HG03196 (cell line): ENCODE measurements around the gene POU4F3.
A peak's percentile ranks its signal among the peaks of the same experiment; 100 is the strongest.
"Not testable (repeated sequence)": the region's sequence is repeated elsewhere in the genome, so short reads cannot be mapped to it uniquely, and the experiment has no call there.

Source experiments
- ATAC-seq: cut with Tn5 transposase; IDR thresholded peaks from one replicate; pipeline ENCODE4 v1.9.1; 2021; ENCODE audit not compliant: unreplicated experiment

The POU4F3 gene

GRCh38 chr5:146338774-146339714 lies at the start of gene POU4F3:
POU4F3 (plus strand) TSS chr5:146338839; CDS start chr5:146339113, 274 bp downstream.
- ATAC-seq = no peak

GRCh38 chr5:146290318-146290717 lies 48.3 kb upstream of the POU4F3 start:
- no peak for ATAC-seq

- ATAC-seq = peak; percentile 69
Observed at GRCh38 chr5:146291421-146292074, 47.1 kb upstream of the POU4F3 start.

- no peak for ATAC-seq
Observed at GRCh38 chr5:146296245-146296644, 42.4 kb upstream of the POU4F3 start.

GRCh38 chr5:146298920-146299319 lies 39.7 kb upstream of the POU4F3 start:
- ATAC-seq = not testable (repeated sequence)

GRCh38 chr5:146301626-146302025 lies 37.0 kb upstream of the POU4F3 start:
- no peak for ATAC-seq

- no peak for ATAC-seq
Observed at GRCh38 chr5:146302406-146302805, 36.2 kb upstream of the POU4F3 start.

- ATAC-seq = no peak
Observed at GRCh38 chr5:146306838-146307237, 31.8 kb upstream of the POU4F3 start.

- no peak for ATAC-seq
Observed at GRCh38 chr5:146307796-146308195, 30.8 kb upstream of the POU4F3 start.

GRCh38 chr5:146310540-146310939 lies 28.1 kb upstream of the POU4F3 start:
- ATAC-seq = no peak

- ATAC-seq = no peak
Observed at GRCh38 chr5:146311278-146311677, 27.4 kb upstream of the POU4F3 start.

GRCh38 chr5:146313027-146313426 lies 25.6 kb upstream of the POU4F3 start:
- no peak for ATAC-seq

GRCh38 chr5:146321571-146321970 lies 17.1 kb upstream of the POU4F3 start:
- ATAC-seq = no peak

GRCh38 chr5:146327257-146327870 lies 11.3 kb upstream of the POU4F3 start:
- ATAC-seq = no peak

GRCh38 chr5:146327989-146328388 lies 10.7 kb upstream of the POU4F3 start:
- ATAC-seq = no peak

GRCh38 chr5:146329697-146330096 lies 8.9 kb upstream of the POU4F3 start:
- ATAC-seq = no peak

- no peak for ATAC-seq
Observed at GRCh38 chr5:146331423-146331822, 7.2 kb upstream of the POU4F3 start.

GRCh38 chr5:146334074-146334533 lies 4.5 kb upstream of the POU4F3 start:
- no peak for ATAC-seq

- no peak for ATAC-seq
Observed at GRCh38 chr5:146336197-146336596, 2.4 kb upstream of the POU4F3 start.

GRCh38 chr5:146337264-146337904 lies 1.3 kb upstream of the POU4F3 start:
- no peak for ATAC-seq

- ATAC-seq = no peak
Observed at GRCh38 chr5:146337928-146338327, 711 bp upstream of the POU4F3 start.
